CD1c-positive myeloid dendritic cell (primary cell): ENCODE measurements around the gene XPNPEP2.

Source experiments
- DNase-seq: peaks from one replicate; pipeline ENCODE4 v3.0.0-alpha.2; 2016; ENCODE audit errors: extremely low spot score

Gene XPNPEP2

DNA sequence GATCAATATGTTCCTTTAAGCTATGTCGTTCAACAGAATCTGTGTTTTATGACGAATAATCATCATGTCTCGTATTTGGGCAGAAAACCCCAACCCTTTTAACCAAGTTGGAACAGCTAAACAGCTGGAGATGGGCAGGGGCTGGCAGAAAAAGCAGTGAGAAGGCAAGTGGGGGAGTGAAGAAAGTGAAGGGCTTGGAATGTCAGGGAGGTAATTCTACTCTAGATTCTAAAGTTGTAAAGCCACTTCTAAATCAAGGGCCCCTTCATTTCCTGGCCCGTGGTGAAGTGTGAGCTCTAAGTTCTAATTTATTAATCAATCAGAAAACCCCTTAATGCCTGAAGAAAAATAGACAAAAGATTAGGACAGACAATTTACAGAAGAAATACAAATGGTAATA, 61.4 kb downstream of the XPNPEP2 start:
- DNase-seq, result no peak

DNA sequence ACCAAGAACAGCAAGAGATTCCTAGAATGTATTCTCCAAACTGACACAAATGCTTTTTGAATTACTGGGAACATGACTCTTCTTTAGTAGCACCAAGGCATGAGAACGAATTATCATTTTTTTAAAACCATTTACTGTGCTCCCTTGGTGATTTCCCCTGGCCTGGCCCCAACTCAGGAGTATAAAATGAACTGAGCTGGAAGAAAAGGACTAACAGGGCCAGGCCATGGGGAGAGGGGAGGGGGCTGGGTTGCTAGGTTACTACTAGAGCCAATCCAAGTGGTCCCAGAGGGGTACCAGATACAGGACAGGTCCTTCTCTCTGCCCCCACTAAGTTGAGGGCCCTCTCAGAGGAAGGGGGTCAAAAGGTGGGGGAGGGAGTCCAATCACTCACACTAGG, 64.1 kb downstream of the XPNPEP2 start:
- no peak for DNase-seq

DNA sequence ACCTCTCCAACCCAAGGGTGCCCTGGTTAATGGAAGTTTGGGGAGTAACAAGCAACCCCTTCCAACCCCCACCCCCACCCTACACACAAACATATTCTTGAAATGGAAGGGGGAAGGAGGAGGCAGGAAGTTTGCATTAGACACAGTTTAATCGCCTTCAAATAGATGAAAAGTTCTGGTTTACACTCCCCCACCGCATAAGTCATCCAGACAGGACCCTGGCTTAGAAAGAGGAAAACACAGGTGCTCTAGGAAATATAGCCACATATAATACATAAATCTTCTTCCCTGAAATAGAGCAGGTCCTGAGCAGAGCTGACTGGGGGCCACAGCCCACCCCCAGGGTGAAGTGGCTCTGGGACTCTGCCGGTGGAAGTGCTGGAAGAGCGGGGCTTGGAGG, 66.0 kb downstream of the XPNPEP2 start:
- no peak for DNase-seq

DNA sequence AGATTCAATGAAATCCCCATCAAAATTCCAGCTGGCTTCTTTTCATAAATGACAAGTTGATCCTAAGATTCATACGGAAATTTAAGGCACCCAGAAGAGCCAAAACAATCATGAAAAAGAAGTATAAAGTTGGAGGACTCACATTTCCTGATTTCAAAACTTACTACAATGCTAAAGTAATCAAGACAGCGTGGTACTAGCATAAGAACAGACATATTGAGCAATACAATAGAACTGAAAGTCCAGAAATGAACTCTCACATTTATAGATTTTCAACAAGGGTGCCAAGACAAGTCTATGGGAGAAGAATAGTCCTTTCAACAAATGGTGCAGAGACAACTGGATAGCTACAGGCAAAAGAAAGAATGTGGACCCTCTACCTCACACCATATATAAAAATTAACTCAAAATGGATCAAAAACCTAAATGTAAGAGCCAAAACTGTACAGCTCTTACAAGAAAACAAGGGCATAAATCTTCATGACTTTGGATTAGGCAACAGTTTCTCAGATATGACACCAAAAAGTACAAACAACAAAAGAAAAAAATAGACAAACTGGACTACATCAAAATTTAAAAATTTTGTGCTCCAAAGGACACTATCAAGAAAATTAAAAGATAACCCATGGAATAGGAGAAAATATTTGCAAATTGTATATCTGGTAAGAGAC, 69.5 kb downstream of the XPNPEP2 start:
- DNase-seq, result peak; percentile 33

DNA sequence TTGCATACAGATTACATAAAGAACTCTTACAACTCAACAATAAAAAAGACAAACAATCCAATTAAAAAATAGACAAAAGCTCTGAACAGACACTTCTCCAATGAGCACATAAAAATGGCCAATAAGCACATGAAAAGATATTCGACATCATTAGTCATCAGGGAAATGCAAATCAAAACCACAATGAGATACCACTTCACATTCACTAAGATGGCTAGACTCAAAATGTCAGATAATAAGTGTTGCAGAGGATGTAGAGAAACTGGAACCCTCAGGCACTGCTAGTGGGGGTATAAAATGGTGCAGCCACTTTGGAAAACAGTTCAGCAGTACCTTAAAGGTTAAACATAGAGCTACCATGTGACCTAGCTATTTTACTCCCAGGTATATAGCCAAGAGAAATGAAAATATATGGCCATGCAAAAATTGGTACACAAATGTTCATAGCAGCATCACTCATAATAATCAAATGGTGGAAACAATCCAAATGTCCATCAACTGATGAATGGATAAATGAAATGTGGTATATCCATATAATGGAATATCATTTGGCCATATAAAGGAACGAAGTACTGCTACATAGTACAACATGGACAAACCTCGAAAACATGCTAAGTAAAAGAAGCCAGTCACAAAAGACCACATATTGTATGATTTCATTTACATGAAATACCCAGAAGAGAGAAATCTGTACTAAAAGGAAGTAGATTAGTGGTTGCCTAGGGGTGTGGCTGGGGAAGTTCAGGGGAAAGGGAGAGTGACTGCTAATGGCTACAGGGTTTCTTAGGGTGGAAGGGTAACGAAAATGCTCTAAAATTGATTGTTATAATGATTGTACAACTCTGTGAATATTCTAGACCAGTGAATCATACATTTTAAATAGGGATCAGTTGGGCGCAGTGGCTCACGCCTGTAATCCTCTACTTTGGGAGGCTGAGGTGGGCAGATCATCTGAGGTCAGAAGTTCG, 70.3 kb downstream of the XPNPEP2 start:
- peak; percentile 41 for DNase-seq

DNA sequence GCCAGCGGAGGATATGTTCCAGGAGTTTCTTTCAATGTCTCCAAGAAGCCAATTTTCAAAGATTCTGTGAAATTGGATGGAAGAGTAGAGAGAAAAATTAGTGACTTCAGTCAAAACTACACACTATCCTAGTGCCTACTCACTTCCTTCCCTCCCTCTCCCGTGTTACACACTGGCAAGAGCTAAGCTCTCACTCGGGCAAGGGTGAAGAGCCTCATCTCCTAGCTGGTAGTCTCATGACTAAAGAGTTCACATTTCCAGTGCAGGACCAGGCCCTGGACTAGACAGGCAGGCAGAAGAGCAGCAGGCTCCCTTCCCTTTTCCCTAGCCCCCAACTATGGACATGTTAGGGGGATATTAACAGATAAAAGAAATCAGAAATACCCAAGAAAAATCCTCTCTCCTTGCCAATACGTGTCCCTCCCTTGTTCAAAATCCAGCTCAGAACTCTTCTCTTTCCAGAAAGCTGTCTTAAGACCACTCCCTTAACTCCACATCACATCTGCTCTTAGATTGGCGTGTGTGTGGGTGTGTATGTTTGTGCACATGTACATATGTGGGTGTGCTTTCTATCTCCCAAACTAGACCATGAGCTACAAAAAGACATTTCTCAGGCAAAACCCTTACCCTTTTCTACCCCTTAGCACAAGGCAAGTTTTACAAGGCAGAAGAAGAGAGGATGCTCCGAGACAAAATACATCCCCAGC, 75.0 kb downstream of the XPNPEP2 start:
- no peak for DNase-seq

DNA sequence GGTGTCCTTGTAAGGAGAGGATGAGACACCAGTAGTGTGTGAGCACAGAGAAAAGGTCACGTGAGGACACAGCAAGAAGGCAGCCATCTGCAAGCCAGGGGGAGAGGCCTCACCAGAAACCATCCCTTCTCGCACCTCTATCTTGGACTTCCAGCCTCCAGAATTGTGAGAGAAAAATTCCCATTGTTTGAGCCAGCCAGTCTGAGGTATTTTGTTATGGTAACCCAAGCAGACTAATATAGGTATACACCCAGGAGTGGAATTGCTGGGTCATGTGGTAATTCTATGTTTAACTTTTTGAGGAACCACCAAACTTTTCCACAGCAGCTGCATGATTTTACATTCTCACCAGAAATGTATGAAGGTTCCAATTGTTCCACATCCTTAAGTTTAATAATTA, 79.3 kb downstream of the XPNPEP2 start:
- DNase-seq, result no peak
